ENCODE data around the gene SPAG9.

The SPAG9 gene

GRCh38 chr17:51166198-51166986 lies 45.7 kb upstream of the SPAG9 start, which contains the start of gene NME2 (continued):
- TF ChIP-seq ZBTB26 (tag by site-specific recombination; optimal IDR thresholded peaks at IDR 0.05): peak; percentile 94
- no peak for TF ChIP-seq ZNF776 (tag by site-specific recombination; IDR thresholded peaks at IDR 0.05; ENCODE audit: borderline replicate concordance)
- TF ChIP-seq ZNF140 (tag by site-specific recombination; IDR thresholded peaks at IDR 0.05): no peak
- no peak for TF ChIP-seq ZFP41 (tag by site-specific recombination; IDR thresholded peaks at IDR 0.05; ENCODE audit: borderline replicate concordance)
- TF ChIP-seq ZNF37A (tag by site-specific recombination; IDR thresholded peaks at IDR 0.05): no peak
- no peak for TF ChIP-seq ZNF510 (tag by site-specific recombination; IDR thresholded peaks at IDR 0.05; ENCODE audit: insufficient replicate concordance)
- TF ChIP-seq ZNF302 (tag by site-specific recombination; IDR thresholded peaks at IDR 0.05; ENCODE audit: low read depth): no peak
- TF ChIP-seq ZNF600 (tag by site-specific recombination; IDR thresholded peaks at IDR 0.05): peak; percentile 73; the same call in 1 of the 2 replicates
- no peak for TF ChIP-seq ZNF10 (tag by site-specific recombination; IDR thresholded peaks at IDR 0.05)
- TF ChIP-seq MYNN (tag by site-specific recombination; IDR thresholded peaks at IDR 0.05; ENCODE audit: borderline replicate concordance): no peak
- TF ChIP-seq ZIC2 (tag by site-specific recombination; IDR thresholded peaks at IDR 0.05): peak; percentile 47; the same call in 1 of the 2 replicates
- TF ChIP-seq, protein P1, sequence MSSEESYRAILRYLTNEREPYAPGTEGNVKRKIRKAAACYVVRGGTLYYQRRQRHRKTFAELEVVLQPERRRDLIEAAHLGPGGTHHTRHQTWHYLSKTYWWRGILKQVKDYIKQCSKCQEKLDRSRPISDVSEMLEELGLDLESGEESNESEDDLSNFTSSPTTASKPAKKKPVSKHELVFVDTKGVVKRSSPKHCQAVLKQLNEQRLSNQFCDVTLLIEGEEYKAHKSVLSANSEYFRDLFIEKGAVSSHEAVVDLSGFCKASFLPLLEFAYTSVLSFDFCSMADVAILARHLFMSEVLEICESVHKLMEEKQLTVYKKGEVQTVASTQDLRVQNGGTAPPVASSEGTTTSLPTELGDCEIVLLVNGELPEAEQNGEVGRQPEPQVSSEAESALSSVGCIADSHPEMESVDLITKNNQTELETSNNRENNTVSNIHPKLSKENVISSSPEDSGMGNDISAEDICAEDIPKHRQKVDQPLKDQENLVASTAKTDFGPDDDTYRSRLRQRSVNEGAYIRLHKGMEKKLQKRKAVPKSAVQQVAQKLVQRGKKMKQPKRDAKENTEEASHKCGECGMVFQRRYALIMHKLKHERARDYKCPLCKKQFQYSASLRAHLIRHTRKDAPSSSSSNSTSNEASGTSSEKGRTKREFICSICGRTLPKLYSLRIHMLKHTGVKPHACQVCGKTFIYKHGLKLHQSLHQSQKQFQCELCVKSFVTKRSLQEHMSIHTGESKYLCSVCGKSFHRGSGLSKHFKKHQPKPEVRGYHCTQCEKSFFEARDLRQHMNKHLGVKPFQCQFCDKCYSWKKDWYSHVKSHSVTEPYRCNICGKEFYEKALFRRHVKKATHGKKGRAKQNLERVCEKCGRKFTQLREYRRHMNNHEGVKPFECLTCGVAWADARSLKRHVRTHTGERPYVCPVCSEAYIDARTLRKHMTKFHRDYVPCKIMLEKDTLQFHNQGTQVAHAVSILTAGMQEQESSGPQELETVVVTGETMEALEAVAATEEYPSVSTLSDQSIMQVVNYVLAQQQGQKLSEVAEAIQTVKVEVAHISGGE (tag by site-specific recombination; conservative IDR thresholded peaks at IDR 0.05; ENCODE audit: low read depth): peak; percentile 24; the same call in 1 of the 2 replicates
- TF ChIP-seq SP7 (tag by site-specific recombination; IDR thresholded peaks at IDR 0.05): peak; percentile 44; the same call in 1 of the 2 replicates
- TF ChIP-seq KLF7 (tag by site-specific recombination; IDR thresholded peaks at IDR 0.05; ENCODE audit: borderline replicate concordance): no peak
- peak; percentile 48 for TF ChIP-seq CTCF (tag by site-specific recombination; IDR thresholded peaks at IDR 0.05)
- TF ChIP-seq ZNF571 (tag by site-specific recombination; IDR thresholded peaks at IDR 0.05): no peak
- TF ChIP-seq, protein P2, sequence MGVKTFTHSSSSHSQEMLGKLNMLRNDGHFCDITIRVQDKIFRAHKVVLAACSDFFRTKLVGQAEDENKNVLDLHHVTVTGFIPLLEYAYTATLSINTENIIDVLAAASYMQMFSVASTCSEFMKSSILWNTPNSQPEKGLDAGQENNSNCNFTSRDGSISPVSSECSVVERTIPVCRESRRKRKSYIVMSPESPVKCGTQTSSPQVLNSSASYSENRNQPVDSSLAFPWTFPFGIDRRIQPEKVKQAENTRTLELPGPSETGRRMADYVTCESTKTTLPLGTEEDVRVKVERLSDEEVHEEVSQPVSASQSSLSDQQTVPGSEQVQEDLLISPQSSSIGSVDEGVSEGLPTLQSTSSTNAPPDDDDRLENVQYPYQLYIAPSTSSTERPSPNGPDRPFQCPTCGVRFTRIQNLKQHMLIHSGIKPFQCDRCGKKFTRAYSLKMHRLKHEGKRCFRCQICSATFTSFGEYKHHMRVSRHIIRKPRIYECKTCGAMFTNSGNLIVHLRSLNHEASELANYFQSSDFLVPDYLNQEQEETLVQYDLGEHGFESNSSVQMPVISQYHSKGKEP (tag by site-specific recombination; IDR thresholded peaks at IDR 0.05): no peak
- peak; percentile 42 for TF ChIP-seq KLF8 (tag by site-specific recombination; IDR thresholded peaks at IDR 0.05)
- 0 out of 2 replicates have a peak, but pooled peaks have one; percentile 4 for TF ChIP-seq GLIS1 (tag by site-specific recombination; IDR thresholded peaks at IDR 0.05)
- 0 out of 2 replicates have a peak, but pooled peaks have one; percentile 5 for TF ChIP-seq TRIM28 (IDR thresholded peaks at IDR 0.05; ENCODE audit: borderline replicate concordance, low read length)
- TF ChIP-seq, protein P3, sequence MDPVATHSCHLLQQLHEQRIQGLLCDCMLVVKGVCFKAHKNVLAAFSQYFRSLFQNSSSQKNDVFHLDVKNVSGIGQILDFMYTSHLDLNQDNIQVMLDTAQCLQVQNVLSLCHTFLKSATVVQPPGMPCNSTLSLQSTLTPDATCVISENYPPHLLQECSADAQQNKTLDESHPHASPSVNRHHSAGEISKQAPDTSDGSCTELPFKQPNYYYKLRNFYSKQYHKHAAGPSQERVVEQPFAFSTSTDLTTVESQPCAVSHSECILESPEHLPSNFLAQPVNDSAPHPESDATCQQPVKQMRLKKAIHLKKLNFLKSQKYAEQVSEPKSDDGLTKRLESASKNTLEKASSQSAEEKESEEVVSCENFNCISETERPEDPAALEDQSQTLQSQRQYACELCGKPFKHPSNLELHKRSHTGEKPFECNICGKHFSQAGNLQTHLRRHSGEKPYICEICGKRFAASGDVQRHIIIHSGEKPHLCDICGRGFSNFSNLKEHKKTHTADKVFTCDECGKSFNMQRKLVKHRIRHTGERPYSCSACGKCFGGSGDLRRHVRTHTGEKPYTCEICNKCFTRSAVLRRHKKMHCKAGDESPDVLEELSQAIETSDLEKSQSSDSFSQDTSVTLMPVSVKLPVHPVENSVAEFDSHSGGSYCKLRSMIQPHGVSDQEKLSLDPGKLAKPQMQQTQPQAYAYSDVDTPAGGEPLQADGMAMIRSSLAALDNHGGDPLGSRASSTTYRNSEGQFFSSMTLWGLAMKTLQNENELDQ (tag by site-specific recombination; IDR thresholded peaks at IDR 0.05; ENCODE audit: low read depth): no peak
- no peak for TF ChIP-seq ZNF473 (tag by site-specific recombination; IDR thresholded peaks at IDR 0.05)
- no peak for TF ChIP-seq ZNF658 (tag by site-specific recombination; IDR thresholded peaks at IDR 0.05)
- TF ChIP-seq PRDM1 (tag by site-specific recombination; IDR thresholded peaks at IDR 0.05): no peak
- peak; percentile 60; the same call in 1 of the 2 replicates for TF ChIP-seq SP2 (tag by site-specific recombination; IDR thresholded peaks at IDR 0.05)
- TF ChIP-seq ZNF112 (tag by site-specific recombination; IDR thresholded peaks at IDR 0.05): no peak
- 0 out of 2 replicates have a peak, but pooled peaks have one; percentile 18 for TF ChIP-seq ZNF366 (tag by site-specific recombination; conservative IDR thresholded peaks at IDR 0.05)
- TF ChIP-seq ZNF221 (tag by site-specific recombination; IDR thresholded peaks at IDR 0.05; ENCODE audit: borderline replicate concordance): no peak
- no peak for TF ChIP-seq ZNF747 (tag by site-specific recombination; IDR thresholded peaks at IDR 0.05)
